Activated naive CD4-positive, alpha-beta T cell treated with anti-CD3 and anti-CD28 coated beads, Interleukin-2, amount 50 U/mL, for 72 hours (primary cell): ENCODE data around the gene TRIP4. TPM values are rescaled to one million over a fixed set of nuclear protein-coding genes. Genes with fewer than 3 reads are reported as not detected.
"Not testable (repeated sequence)": the region's sequence is repeated elsewhere in the genome, so short reads cannot be mapped to it uniquely, and the experiment has no call there.

Experiments used
- ATAC-seq, 2 donors: fragments of 150-1000 bp; cut with Tn5 transposase; 2 replicates each; pipeline ENCODE4 v1.10.0; 2021; ENCODE audit warnings: mild to moderate bottlenecking in 2 of 2, moderate library complexity in 2 of 2
- DNase-seq, 2 donors: peaks; one replicate each; pipeline ENCODE4 v3.0.0; 2021 to 2022; ENCODE audit warnings: low spot score in 2 of 2
- H3K27ac Mint-ChIP-seq, 2 donors: one replicate each; pipeline ENCODE4 v1.8.0; 2022; ENCODE audit warnings: mild to moderate bottlenecking in 2 of 2, mixed read lengths in 2 of 2
- H3K36me3 Mint-ChIP-seq, 2 donors: one replicate each; pipeline ENCODE4 v1.8.0; 2022; ENCODE audit warnings: mixed read lengths in 2 of 2
- H3K9me3 Mint-ChIP-seq, 2 donors: one replicate each; pipeline ENCODE4 v1.8.0; 2022; ENCODE audit warnings: mixed read lengths in 2 of 2
- total RNA-seq, 2 donors: library from RNA; stranded (reverse); gene quantifications; one replicate each; pipeline ENCODE4 v1.2.3, GENCODE V29; 2022

Gene TRIP4
- total RNA-seq, 2 donors from 2014 or later: 21.7 to 24.7 TPM

DNA sequence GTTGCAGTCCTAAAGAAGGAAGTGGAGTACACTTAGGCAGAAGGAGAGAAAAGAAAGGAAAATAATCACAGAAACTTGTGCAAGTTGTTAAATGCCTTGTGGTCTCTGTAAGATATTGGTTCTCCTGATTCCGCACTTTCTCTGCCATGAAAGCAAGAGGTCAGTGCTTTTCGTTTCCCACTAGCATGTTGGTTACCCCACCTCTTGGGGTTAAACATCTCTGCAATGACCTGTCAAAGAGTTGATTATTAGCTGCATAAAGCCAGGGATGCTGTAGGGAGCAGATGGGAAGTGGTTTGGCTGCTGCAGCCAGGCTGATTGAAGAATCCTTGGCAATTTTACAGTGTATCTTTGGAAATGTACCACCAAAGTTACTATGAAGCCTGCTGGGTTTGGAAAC lies 106.0 kb downstream of the TRIP4 start:
- Mint-ChIP-seq H3K36me3 (peaks cover 2 to 12% of the 10 kb centered on the region in 2 donors), H3K27ac (peak overlapping the region in 1 of 2 donors; percentile 5), H3K9me3 (no peaks in the 10 kb centered on the region)
- no peak for ATAC-seq
- no peak for DNase-seq

DNA sequence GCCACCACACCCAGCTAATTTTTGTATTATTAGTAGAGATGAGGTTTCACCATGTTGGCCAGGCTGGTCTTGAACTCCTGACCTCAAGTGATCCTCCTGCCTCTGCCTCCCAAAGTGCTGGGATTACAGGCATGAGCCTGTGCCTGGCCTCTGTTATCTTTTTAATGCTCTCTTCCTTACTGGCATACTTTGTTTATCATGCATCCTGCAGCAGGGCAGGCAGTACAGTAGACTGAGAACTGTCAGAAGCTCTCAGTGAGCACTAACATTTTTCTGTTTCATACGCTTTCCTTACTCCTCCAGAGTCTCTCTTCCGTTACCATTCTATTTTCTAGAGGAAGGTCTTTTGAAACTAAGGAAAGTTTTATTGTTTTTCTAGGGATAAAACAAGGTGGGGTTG lies 108.3 kb downstream of the TRIP4 start:
- Mint-ChIP-seq H3K36me3 (peaks cover 15 to 30% of the 10 kb centered on the region in 2 donors), H3K27ac (peak overlapping the region in 1 of 2 donors; percentile 24)
- DNase-seq: not testable (repeated sequence)

DNA sequence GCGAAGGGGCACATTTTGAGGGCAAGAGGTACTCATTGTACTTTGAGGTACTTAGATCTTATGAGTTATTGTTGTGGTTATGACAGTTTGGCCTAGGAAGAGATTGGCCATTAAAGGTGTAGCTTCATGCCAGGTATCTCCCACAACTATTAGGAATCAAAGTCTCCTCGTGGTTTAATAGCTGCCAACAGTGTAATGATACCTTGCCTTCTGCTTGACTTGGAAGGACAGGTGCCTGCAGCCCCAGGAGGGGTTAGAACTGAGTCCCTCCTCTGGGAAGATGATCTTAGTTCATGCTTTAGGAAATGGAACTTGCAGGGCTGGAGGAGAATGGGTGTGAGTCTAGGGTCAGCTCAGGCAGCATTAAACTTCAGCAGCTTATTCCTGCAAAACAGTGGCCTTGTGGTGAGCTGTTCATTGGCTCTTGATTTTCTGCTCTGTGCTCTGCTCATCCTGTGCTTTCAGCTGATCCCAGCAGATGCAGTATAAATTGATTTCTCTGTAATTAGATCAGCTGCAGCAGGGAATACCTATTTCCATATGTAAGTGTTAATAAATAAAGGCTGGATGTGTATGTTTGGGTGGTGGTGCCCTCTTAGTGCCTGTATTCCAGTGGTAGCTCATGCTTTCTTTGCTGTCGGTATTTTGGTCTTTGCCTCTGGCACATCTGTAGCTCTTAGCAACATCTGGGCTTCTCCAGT lies 113.2 kb downstream of the TRIP4 start:
- ATAC-seq (no peak), DNase-seq (no peak)
- H3K36me3 Mint-ChIP-seq: peaks cover 15 to 28% of the 10 kb centered on the region in 2 donors
- H3K9me3 Mint-ChIP-seq: no peaks in the 10 kb centered on the region
- H3K27ac Mint-ChIP-seq: peak overlapping the region in 1 of 2 donors; percentile 64

More for the DNA sequence above, 108.3 kb downstream of the TRIP4 start:
- ATAC-seq, H3K9me3 Mint-ChIP-seq: not testable (repeated sequence)

DNA sequence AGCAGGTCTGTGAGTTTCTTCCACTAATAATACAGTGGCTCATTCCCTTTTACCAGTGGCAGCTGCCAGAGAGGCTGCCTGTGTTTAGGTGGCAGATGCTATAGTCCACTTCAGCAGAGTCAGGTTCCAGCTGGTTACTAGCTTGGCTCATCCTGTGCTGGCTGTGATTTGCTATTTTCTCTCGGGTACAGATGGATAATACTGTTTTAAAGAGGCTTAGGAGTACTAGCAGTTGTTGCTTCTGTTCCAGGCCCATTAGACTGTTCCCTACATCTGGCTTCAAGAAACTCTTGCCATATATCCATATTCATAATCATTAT lies 113.7 kb downstream of the TRIP4 start:
- Mint-ChIP-seq H3K36me3 (peaks cover 15 to 23% of the 10 kb centered on the region in 2 donors), H3K9me3 (no peaks in the 10 kb centered on the region), H3K27ac (peak overlapping the region in 1 of 2 donors; percentile 64)
- ATAC-seq (no peak), DNase-seq (no peak)

DNA sequence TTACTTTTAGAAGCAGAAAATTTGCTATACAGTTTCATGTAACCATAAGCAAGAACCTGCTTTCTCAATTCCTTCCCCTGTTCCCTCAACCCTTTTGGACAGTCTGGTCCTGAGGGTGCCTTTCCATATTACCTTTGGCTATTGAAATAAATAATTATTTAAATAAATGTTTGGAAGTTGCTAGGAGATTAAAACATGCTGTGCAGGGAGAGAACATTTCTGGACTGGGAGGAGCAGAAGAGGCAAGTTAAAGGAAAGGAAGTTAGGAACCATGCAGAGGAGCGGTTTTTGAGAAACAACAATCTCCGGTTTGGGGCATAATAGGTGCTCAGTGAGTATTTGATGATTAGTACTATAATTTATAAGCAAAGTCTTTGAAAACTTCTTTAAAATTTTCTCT lies 114.5 kb downstream of the TRIP4 start:
- no peak for ATAC-seq
- no peaks in the 10 kb centered on the region for H3K9me3 Mint-ChIP-seq
- DNase-seq: no peak
- H3K27ac Mint-ChIP-seq: peak overlapping the region; percentile 24 to 90
- H3K36me3 Mint-ChIP-seq: peaks cover 15 to 22% of the 10 kb centered on the region in 2 donors

DNA sequence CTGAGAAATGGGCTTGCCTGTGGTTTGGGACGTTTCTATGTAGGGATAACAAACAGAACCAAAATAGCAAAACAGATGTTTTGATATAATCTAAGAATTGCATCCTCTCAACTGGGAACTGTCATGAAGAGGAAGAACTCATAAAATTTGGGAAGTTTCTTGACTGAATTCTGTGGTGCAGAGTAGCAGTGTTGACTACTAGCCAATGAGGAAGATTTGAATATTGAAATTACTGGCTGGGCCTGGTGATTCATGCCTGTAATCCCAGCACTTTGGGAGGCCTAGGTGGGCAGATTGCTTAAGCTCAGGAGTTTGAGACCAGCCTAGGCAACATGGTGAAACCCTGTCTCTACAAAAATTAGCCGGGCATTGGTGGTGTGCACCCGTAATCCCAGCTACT lies 114.9 kb downstream of the TRIP4 start:
- Mint-ChIP-seq H3K9me3 (no peaks in the 10 kb centered on the region), H3K36me3 (peaks cover 15 to 22% of the 10 kb centered on the region in 2 donors), H3K27ac (peak overlapping the region; percentile 24 to 90)
- ATAC-seq: peak; percentile 30 to 49
- no peak for DNase-seq

DNA sequence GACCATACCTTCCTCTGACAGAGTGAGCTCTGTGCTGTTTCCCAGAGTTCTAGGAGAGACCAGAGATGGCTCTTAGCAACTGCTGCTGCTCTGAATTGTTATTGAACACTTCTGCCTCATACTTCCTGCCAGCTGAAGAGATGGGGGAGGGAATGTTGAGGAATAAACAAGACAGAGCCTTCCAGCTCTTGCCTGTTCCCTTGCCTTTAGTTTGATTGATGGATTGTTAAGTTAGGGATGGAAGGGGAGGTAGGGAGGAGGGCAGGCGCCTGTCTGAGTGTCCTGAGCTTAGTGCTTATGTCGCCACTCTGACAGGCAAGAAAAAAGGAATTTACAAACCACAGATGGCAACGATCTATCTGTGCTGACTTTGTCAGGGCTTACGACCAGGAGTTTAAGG lies 115.6 kb downstream of the TRIP4 start:
- peaks cover 15 to 22% of the 10 kb centered on the region in 2 donors for H3K36me3 Mint-ChIP-seq
- no peak for DNase-seq
- H3K9me3 Mint-ChIP-seq: no peaks in the 10 kb centered on the region
- peak; percentile 34 to 47 for ATAC-seq
- peak overlapping the region; percentile 24 to 90 for H3K27ac Mint-ChIP-seq

DNA sequence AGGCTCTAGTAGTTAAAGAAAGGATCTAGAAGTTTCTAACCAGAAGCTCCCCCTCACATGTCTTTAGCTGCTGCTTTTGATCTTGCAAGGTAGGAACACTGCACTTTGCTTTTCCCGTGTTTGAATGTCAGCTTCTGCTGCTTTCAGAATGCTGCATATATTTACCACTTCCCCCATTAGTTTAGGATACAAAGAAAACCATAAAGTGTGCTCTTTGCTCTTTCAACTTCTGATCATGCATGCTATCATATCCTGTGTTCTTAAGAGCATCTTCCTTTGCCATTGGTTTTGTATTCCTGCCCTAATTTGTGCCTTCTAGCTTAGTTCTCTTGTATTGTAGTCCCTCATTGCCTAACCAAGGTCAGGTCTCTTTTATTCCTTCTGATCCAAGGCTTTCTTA lies 116.0 kb downstream of the TRIP4 start:
- peaks cover 13 to 21% of the 10 kb centered on the region in 2 donors for H3K36me3 Mint-ChIP-seq
- ATAC-seq: peak; percentile 7 to 16
- no peaks in the 10 kb centered on the region for H3K9me3 Mint-ChIP-seq
- peak overlapping the region; percentile 24 to 90 for H3K27ac Mint-ChIP-seq
- no peak for DNase-seq

Other genes with a start within 250 kb of the TRIP4 start
- 1 to 10 TPM in 1 of 2 donors, under 1 TPM in 1; 0.16 to 1.7 TPM for gene SNX22, start 236.1 kb upstream of the TRIP4 start, total RNA-seq
- 100 to 1,000 TPM; 167 to 264 TPM for gene PPIB, start 224.8 kb upstream of the TRIP4 start, total RNA-seq
- 10 to 100 TPM; 26.6 to 32.3 TPM for gene CSNK1G1, start 31.7 kb upstream of the TRIP4 start, total RNA-seq
- gene PCLAF, start 6.4 kb upstream of the TRIP4 start, total RNA-seq: 100 to 1,000 TPM; 100 to 115 TPM
- 10 to 100 TPM; 35.4 to 53.0 TPM for gene ZNF609, start 72.7 kb downstream of the TRIP4 start, total RNA-seq